Neural cell (in vitro differentiated cells): ENCODE results near the gene MAP3K13. TPM values are rescaled to one million over a fixed set of nuclear protein-coding genes. Genes with fewer than 3 reads are reported as not detected.

Source experiments
- H2AFZ ChIP-seq: fragments of 200-600, 300-800 bp; sonication (generic), shearing (Covaris generic); 2 replicates; pipeline ENCODE4 v1.6.0; 2014; ENCODE audit warnings: low read depth, mild to moderate bottlenecking, antibody characterized with exemption, low read length, moderate library complexity
- H3F3A ChIP-seq: fragments of 200-600 bp; shearing (Covaris generic); 2 replicates; pipeline ENCODE4 v1.6.1; 2016; ENCODE audit warnings: mild to moderate bottlenecking, moderate library complexity, mixed read lengths, antibody characterized with exemption, low read length; ENCODE audit not compliant: insufficient read depth, poor library complexity, severe bottlenecking
- H3K27ac ChIP-seq: fragments of 200-600, 300-800 bp; sonication (generic), shearing (Covaris generic); 2 replicates; pipeline ENCODE4 v1.5.1; 2014; ENCODE audit warnings: mild to moderate bottlenecking, low read length, moderate library complexity
- H3K27me3 ChIP-seq: fragments of 300-800, 200-600 bp; sonication (generic), shearing (Covaris generic); 2 replicates; pipeline ENCODE4 v1.6.0; 2014; ENCODE audit warnings: mild to moderate bottlenecking, low read depth, low read length, moderate library complexity; ENCODE audit not compliant: insufficient read depth
- H3K36me3 ChIP-seq: fragments of 300-800, 200-600 bp; sonication (generic), shearing (Covaris generic); 2 replicates; pipeline ENCODE4 v1.5.1; 2014; ENCODE audit warnings: mild to moderate bottlenecking, antibody characterized with exemption, low read length, moderate library complexity; ENCODE audit not compliant: insufficient read depth
- H3K4me2 ChIP-seq: fragments of 300-800, 200-600 bp; sonication (generic), shearing (Covaris generic); 2 replicates; pipeline ENCODE4 v1.6.0; 2014; ENCODE audit warnings: mild to moderate bottlenecking, low read length
- H3K4me3 ChIP-seq: fragments of 300-800, 200-600 bp; sonication (generic), shearing (Covaris generic); 2 replicates; pipeline ENCODE4 v1.5.1; 2014; ENCODE audit warnings: mild to moderate bottlenecking, low read length, moderate library complexity
- H3K79me2 ChIP-seq: fragments of 200-600 bp; shearing (Covaris generic); replicated peaks from 2 replicates; pipeline ENCODE4 v1.6.0; 2014; ENCODE audit warnings: mild to moderate bottlenecking, low read length, moderate library complexity; ENCODE audit not compliant: insufficient read depth
- H3K9ac ChIP-seq: fragments of 300-800, 200-600 bp; sonication (generic), shearing (Covaris generic); 2 replicates; pipeline ENCODE4 v1.6.1; 2016; ENCODE audit warnings: mild to moderate bottlenecking, low read length, mixed read lengths
- H3K9me2 ChIP-seq: fragments of 200-600 bp; shearing (Covaris generic); 2 replicates; pipeline ENCODE4 v1.6.1; 2016; ENCODE audit warnings: mild to moderate bottlenecking, low read length, mixed read lengths; ENCODE audit not compliant: insufficient read depth
- H3K9me3 ChIP-seq: fragments of 200-600, 300-800 bp; sonication (generic), shearing (Covaris generic); 2 replicates; pipeline ENCODE4 v1.6.1; 2016; ENCODE audit warnings: mild to moderate bottlenecking, mixed run types, low read length, moderate library complexity, mixed read lengths
- H4K20me1 ChIP-seq: fragments of 200-600 bp; shearing (Covaris generic); 2 replicates; pipeline ENCODE4 v1.6.1; 2016; ENCODE audit warnings: mild to moderate bottlenecking, mixed run types; ENCODE audit not compliant: insufficient read depth
- EP300 ChIP-seq: fragments of 450-650 bp; conservative IDR thresholded peaks from 2 replicates; pipeline ENCODE4 v1.6.1; 2014; ENCODE audit warnings: antibody characterized with exemption, mild to moderate bottlenecking, moderate library complexity; ENCODE audit not compliant: poor library complexity, severe bottlenecking
- EZH2 ChIP-seq: fragments of 200-600, 300-800 bp; shearing (Covaris generic), sonication (generic); IDR thresholded peaks from 2 replicates; pipeline ENCODE4 v1.6.1; 2014; ENCODE audit warnings: antibody characterized with exemption, low read length, borderline replicate concordance, mild to moderate bottlenecking; ENCODE audit not compliant: insufficient read depth, poor library complexity, severe bottlenecking
- MXI1 ChIP-seq: fragments of 450-650 bp; conservative IDR thresholded peaks from 2 replicates; pipeline ENCODE4 v1.6.1; 2014; ENCODE audit warnings: antibody characterized with exemption, mild to moderate bottlenecking; ENCODE audit not compliant: poor library complexity, severe bottlenecking
- POLR2AphosphoS5 ChIP-seq: IDR thresholded peaks from 2 replicates; pipeline ENCODE4 v1.6.1; 2012
- RAD21 ChIP-seq: fragments of 450-650 bp; conservative IDR thresholded peaks from 2 replicates; pipeline ENCODE4 v1.6.1; 2014; ENCODE audit warnings: antibody characterized with exemption, mild to moderate bottlenecking, moderate library complexity
- SMC3 ChIP-seq: fragments of 450-650 bp; conservative IDR thresholded peaks from 2 replicates; pipeline ENCODE4 v1.6.1; 2014; ENCODE audit warnings: antibody characterized with exemption, mild to moderate bottlenecking, moderate library complexity; ENCODE audit not compliant: poor library complexity
- TAF1 ChIP-seq: IDR thresholded peaks from 2 replicates; pipeline ENCODE4 v1.6.1; 2012; ENCODE audit warnings: low read depth
- polyA plus RNA-seq: library from polyadenylated mRNA; depleted of rRNA; stranded (reverse); fragments of >200 nt; gene quantifications from 2 replicates; pipeline ENCODE4 v1.2.3, GENCODE V29; 2014
- TF ChIP-seq, protein P1 (sequence below): fragments of 450-650 bp; IDR thresholded peaks from 2 replicates; pipeline ENCODE4 v1.5.1; 2014; ENCODE audit warnings: antibody characterized with exemption, mild to moderate bottlenecking, moderate library complexity; ENCODE audit not compliant: poor library complexity, severe bottlenecking
- TF ChIP-seq, protein P2 (sequence below): IDR thresholded peaks from 2 replicates; pipeline ENCODE4 v1.6.1; 2012; ENCODE audit warnings: borderline replicate concordance

The MAP3K13 gene
- polyA plus RNA-seq, 1 donor from 2014 or later = 33.8 TPM

DNA sequence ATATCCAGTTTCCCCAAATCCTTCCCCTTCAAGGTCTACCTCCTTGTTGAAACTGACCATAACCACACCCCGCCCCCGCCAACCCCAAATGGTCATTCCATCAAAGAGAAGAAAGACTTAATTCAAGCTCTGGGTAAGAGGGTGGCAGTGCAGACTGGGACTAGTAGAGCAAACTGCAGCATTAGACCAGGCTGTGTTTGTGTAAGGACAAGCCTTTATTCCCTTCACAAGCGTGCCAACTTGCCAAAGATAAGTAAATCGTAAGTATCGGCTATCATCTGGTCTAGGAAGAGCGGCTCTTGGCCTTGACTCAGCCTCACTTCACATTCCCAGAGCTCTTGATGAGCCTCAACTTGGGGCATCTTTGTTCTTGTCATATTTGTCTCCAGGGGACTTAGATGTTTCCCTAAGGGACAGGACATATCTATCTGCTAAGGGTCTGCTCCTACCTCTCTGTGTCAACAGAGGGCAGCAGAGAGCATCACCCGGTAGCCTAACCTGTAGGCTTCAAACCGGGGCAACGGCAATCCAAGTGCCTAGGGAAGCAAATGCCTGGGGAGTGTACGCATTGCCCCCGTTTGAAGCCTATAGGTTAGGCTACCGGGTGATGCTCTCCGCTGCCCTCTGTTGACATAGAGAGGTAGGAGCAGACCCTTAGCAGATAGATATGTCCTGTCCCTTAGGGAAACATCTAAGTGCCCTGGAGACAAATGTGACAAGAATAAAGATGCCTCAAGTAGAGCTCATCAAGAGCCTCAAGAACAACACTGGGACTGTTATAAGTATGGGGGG lies 8.9 kb upstream of the MAP3K13 start:
- H3K27me3 ChIP-seq = no peaks in the 10 kb centered on the region
- H3K4me3 ChIP-seq = no peak overlapping the region
- no peaks in the 10 kb centered on the region for H4K20me1 ChIP-seq
- H3F3A ChIP-seq = no peaks in the 10 kb centered on the region
- H3K9me2 ChIP-seq = no peaks in the 10 kb centered on the region
- no peaks in the 10 kb centered on the region for H3K36me3 ChIP-seq
- H3K4me2 ChIP-seq = no peak overlapping the region
- TF ChIP-seq SMC3 (peak; percentile 32), EZH2 (no peak), POLR2AphosphoS5 (no peak), MXI1 (no peak), RAD21 (peak; percentile 32)
- TF ChIP-seq, protein P1, sequence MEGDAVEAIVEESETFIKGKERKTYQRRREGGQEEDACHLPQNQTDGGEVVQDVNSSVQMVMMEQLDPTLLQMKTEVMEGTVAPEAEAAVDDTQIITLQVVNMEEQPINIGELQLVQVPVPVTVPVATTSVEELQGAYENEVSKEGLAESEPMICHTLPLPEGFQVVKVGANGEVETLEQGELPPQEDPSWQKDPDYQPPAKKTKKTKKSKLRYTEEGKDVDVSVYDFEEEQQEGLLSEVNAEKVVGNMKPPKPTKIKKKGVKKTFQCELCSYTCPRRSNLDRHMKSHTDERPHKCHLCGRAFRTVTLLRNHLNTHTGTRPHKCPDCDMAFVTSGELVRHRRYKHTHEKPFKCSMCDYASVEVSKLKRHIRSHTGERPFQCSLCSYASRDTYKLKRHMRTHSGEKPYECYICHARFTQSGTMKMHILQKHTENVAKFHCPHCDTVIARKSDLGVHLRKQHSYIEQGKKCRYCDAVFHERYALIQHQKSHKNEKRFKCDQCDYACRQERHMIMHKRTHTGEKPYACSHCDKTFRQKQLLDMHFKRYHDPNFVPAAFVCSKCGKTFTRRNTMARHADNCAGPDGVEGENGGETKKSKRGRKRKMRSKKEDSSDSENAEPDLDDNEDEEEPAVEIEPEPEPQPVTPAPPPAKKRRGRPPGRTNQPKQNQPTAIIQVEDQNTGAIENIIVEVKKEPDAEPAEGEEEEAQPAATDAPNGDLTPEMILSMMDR = peak; percentile 59
- H3K9ac ChIP-seq = no peak overlapping the region
- H2AFZ ChIP-seq = no peak overlapping the region
- H3K27ac ChIP-seq = no peak overlapping the region
- H3K9me3 ChIP-seq = no peaks in the 10 kb centered on the region
- no peaks in the 10 kb centered on the region for H3K79me2 ChIP-seq

DNA sequence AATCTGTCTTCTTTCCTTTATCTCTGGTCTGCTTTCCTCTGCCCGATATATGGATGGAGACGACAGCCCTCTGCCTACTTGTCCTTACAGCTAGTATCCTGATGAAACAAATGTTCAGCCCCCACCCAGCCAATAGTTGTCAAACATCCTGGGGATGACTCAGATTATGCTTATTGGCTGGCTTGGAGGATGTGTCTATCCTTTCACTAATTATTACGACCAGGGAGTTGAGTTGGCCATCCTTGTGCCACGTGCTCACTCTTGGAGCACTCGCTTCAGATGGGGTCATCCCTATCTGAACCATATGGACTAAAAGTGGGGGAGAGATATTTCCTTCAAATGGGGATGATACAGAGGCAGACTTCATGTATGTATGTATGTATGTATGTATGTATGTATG lies 6.4 kb upstream of the MAP3K13 start:
- Histone ChIP-seq H3K27me3 (no peaks in the 10 kb centered on the region), H3F3A (no peaks in the 10 kb centered on the region), H3K27ac (no peak overlapping the region), H3K9me2 (no peaks in the 10 kb centered on the region), H3K9me3 (no peaks in the 10 kb centered on the region), H3K36me3 (no peaks in the 10 kb centered on the region), H2AFZ (no peak overlapping the region), H3K9ac (no peak overlapping the region), H3K4me3 (no peak overlapping the region), H4K20me1 (no peaks in the 10 kb centered on the region), H3K4me2 (no peak overlapping the region), H3K79me2 (no peaks in the 10 kb centered on the region)
- TF ChIP-seq MXI1 (no peak), POLR2AphosphoS5 (no peak), EZH2 (no peak)
- TF ChIP-seq, protein P2, sequence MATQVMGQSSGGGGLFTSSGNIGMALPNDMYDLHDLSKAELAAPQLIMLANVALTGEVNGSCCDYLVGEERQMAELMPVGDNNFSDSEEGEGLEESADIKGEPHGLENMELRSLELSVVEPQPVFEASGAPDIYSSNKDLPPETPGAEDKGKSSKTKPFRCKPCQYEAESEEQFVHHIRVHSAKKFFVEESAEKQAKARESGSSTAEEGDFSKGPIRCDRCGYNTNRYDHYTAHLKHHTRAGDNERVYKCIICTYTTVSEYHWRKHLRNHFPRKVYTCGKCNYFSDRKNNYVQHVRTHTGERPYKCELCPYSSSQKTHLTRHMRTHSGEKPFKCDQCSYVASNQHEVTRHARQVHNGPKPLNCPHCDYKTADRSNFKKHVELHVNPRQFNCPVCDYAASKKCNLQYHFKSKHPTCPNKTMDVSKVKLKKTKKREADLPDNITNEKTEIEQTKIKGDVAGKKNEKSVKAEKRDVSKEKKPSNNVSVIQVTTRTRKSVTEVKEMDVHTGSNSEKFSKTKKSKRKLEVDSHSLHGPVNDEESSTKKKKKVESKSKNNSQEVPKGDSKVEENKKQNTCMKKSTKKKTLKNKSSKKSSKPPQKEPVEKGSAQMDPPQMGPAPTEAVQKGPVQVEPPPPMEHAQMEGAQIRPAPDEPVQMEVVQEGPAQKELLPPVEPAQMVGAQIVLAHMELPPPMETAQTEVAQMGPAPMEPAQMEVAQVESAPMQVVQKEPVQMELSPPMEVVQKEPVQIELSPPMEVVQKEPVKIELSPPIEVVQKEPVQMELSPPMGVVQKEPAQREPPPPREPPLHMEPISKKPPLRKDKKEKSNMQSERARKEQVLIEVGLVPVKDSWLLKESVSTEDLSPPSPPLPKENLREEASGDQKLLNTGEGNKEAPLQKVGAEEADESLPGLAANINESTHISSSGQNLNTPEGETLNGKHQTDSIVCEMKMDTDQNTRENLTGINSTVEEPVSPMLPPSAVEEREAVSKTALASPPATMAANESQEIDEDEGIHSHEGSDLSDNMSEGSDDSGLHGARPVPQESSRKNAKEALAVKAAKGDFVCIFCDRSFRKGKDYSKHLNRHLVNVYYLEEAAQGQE = no peak

DNA sequence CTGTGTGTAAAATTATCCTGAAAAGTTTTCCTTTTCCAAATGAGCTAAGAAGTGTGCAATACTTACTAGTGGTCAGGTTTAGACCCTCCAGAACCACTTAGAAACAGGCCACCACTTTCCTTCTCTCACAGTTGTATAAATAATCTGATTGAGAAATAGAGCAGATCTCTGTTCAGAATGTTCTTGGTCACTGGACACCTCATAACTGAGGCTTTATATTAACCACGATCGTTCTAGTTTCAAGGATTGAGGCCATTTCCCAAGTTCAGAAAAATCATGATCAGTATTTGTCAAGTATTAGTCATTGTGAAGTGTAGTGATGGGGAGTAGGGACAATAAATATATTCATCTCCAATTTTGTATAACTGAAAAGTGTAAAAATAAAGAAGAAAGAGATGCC lies 1.0 kb upstream of the MAP3K13 start:
- Histone ChIP-seq H3K9me2 (no peaks in the 10 kb centered on the region), H3K4me2 (no peak overlapping the region), H3K27me3 (no peaks in the 10 kb centered on the region), H2AFZ (no peak overlapping the region), H3K27ac (no peak overlapping the region), H3K36me3 (no peaks in the 10 kb centered on the region), H3K4me3 (no peak overlapping the region), H3F3A (peaks cover 5% of the 10 kb centered on the region), H3K9me3 (no peaks in the 10 kb centered on the region), H3K9ac (no peak overlapping the region), H3K79me2 (peaks cover 20% of the 10 kb centered on the region), H4K20me1 (no peaks in the 10 kb centered on the region)
- TF ChIP-seq TAF1 (no peak), SMC3 (no peak), EZH2 (no peak), POLR2AphosphoS5 (no peak), RAD21 (no peak), EP300 (no peak), MXI1 (no peak)
- TF ChIP-seq, protein P2 = no peak
- TF ChIP-seq, protein P1 = no peak
